Heart left ventricle (tissue), 11 donors: Measurements from ENCODE around the gene SELENOK. TPM values are rescaled to one million over a fixed set of nuclear protein-coding genes. Genes with fewer than 3 reads are reported as not detected.

ENCODE experiments used
- polyA plus RNA-seq, 2 donors: library from polyadenylated mRNA; stranded (reverse); fragments of 200-250 nt; gene quantifications; one replicate each; pipeline ENCODE4 v1.2.3, GENCODE V29; 2013
- total RNA-seq, 9 donors: library from RNA; depleted of rRNA in 2 of 9; stranded (reverse); fragments of >200 nt in 2 of 9; fragmentation: NEBNext Ultra II Directional in 3 of 9; extraction: Animal tissue kit (Norgen Biotek cat#: 25700) in 3 of 9; gene quantifications; one replicate each; pipeline versions ENCODE4 v1.1.0 to v1.2.4, GENCODE V29; 2016 to 2023
- donor health status: ischemic (EF 13 %, LVEDD 7.1; RV severe dilation, severe dysfunction).
- donor health status: healthy with polysubstance abuse.
- donor health status: DM: no; HTN: yes; CAD: no.
- donor health status: DM: no; HTN: no; CAD: no.
- donor health status: ischemic (EF 25% LVEDD 5.7; RV mildly dilated, moderate dysfunction).
- donor health status: healthy.
- donor health status: DM: yes; HTN: yes; CAD: no.
- donor health status: PGD.
- donor health status: nonischemic (EF 23%, LVEDD 6.1; RV moderate dilation, normal function).

SELENOK gene
- total and polyA plus RNA-seq, 11 donors: 65.7 to 242 (median 100) TPM

Other genes starting within 250 kb of the SELENOK start
- gene CHDH, start 45.4 kb downstream of the SELENOK start, total RNA-seq: 10 to 100 TPM in 2 of 9 donors, 1 to 10 TPM in 6, under 1 TPM in 1; 0.99 to 13.2 (median 5.8) TPM
- 1 to 10 TPM in 1 of 2 donors, under 1 TPM in 1; 0.69 to 1.6 TPM for gene CHDH, start 45.4 kb downstream of the SELENOK start, polyA plus RNA-seq
- gene IL17RB, start 45.3 kb downstream of the SELENOK start, total RNA-seq: 1 to 10 TPM in 2 of 9 donors, under 1 TPM in 6, not detected in 1; 0.09 to 1.5 (median 0.61) TPM
- gene IL17RB, start 45.3 kb downstream of the SELENOK start, polyA plus RNA-seq: under 1 TPM; 0.17 to 0.80 TPM
- gene ACTR8, start 9.7 kb downstream of the SELENOK start, total RNA-seq: 10 to 100 TPM; 19.3 to 48.2 (median 32.4) TPM
- 10 to 100 TPM; 12.0 to 19.5 TPM for gene ACTR8, start 9.7 kb downstream of the SELENOK start, polyA plus RNA-seq
- gene CACNA2D3, start 230.7 kb upstream of the SELENOK start, total RNA-seq: 10 to 100 TPM in 6 of 9 donors, 1 to 10 TPM in 3; 7.2 to 25.1 (median 12.8) TPM
- gene CACNA2D3, start 230.7 kb upstream of the SELENOK start, polyA plus RNA-seq: 10 to 100 TPM in 1 of 2 donors, under 1 TPM in 1; 0.17 to 18.8 TPM